AG04450 (cell line): ENCODE data around the gene LRMDA. TPM values are rescaled to one million over a fixed set of nuclear protein-coding genes. Genes with fewer than 3 reads are reported as not detected.

ENCODE experiments used
- CTCF ChIA-PET: fragments of 300-600, 350-600 bp; formaldehyde crosslinking; extraction: SDS; loops from one replicate; lab custom pipeline; 2022; ENCODE audit warnings: antibody characterized with exemption, inconsistent platforms; lab: Charles Lee
- POLR2A ChIA-PET: fragments of 350-600 bp; formaldehyde crosslinking; extraction: SDS; loops from one replicate; lab custom pipeline; 2021; ENCODE audit warnings: antibody characterized with exemption, inconsistent platforms; lab: Yijun Ruan, JAX
- DNase-seq: peaks from one replicate; pipeline ENCODE4 v3.0.0-alpha.2; 2011; ENCODE audit warnings: low read depth, low spot score
- H3K27ac ChIP-seq: one replicate; pipeline ENCODE4 v1.5.1; 2012; ENCODE audit warnings: low read depth, low read length, control low read depth
- H3K27me3 ChIP-seq: one replicate; pipeline ENCODE4 v1.6.0; 2012; ENCODE audit warnings: low read length; ENCODE audit not compliant: control insufficient read depth, insufficient read depth
- H3K4me3 ChIP-seq: 2 replicates; pipeline ENCODE4 v1.5.1; 2011; ENCODE audit warnings: mild to moderate bottlenecking, low read depth, low read length, control low read depth
- H3K9me3 ChIP-seq: 2 replicates; pipeline ENCODE4 v1.5.1; 2012; ENCODE audit warnings: low read length; ENCODE audit not compliant: control insufficient read depth, insufficient read depth
- polyA plus RNA-seq: library from polyadenylated mRNA; depleted of rRNA; stranded (reverse); fragments of >200 nt; gene quantifications from 2 replicates; pipeline ENCODE4 v1.2.3, GENCODE V29; 2011
- TF ChIP-seq, protein P1 (sequence below): IDR thresholded peaks from 2 replicates; pipeline ENCODE4 v1.5.1; 2011; ENCODE audit warnings: low read depth, low read length, control low read depth, inconsistent platforms

Gene LRMDA
- polyA plus RNA-seq, 1 experiment, result 0.12 TPM

DNA sequence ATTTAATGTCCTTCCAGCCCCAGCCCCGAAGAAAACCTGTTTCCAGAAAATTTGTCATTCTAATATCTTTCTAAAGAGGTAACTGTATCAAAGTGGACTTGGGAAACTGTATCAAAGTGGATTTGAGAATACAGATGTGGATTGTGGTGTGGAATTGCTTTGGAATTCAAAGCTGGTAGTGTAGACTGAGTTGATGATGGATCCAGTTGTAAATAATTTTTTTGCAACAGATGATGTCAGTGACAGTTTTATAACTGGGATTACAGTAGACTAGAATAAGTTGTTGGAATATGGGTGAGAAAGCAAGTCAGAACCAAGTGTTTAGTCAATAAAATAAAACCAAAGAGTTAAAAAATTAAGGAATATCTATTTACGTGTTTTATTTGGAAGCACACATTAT lies 202.1 kb downstream of the LRMDA start:
- no peaks in the 10 kb centered on the region for H3K9me3 ChIP-seq

DNA sequence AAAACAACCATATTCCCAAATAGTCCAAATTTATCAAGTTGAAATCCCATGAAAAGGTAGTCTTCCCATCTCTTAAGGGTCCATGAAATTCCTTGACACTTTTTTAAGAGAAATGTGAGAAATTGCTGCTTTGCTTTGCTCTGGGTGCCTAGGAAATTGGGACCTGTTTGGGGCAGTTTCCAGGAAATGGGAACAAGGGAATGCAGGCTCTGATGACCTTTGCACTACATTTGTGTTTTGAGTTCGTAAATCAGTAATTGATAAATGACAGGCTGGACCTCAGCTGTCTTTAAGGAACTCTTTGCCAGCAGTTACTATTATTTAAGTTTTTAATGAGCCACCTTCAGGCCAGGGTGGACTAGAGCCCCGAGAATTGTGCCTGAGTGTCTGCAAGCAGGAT lies 203.5 kb downstream of the LRMDA start:
- Histone ChIP-seq H3K27me3 (peaks cover 3% of the 10 kb centered on the region), H3K9me3 (no peaks in the 10 kb centered on the region), H3K27ac (no peak overlapping the region), H3K4me3 (no peak overlapping the region)
- TF ChIP-seq, protein P1, sequence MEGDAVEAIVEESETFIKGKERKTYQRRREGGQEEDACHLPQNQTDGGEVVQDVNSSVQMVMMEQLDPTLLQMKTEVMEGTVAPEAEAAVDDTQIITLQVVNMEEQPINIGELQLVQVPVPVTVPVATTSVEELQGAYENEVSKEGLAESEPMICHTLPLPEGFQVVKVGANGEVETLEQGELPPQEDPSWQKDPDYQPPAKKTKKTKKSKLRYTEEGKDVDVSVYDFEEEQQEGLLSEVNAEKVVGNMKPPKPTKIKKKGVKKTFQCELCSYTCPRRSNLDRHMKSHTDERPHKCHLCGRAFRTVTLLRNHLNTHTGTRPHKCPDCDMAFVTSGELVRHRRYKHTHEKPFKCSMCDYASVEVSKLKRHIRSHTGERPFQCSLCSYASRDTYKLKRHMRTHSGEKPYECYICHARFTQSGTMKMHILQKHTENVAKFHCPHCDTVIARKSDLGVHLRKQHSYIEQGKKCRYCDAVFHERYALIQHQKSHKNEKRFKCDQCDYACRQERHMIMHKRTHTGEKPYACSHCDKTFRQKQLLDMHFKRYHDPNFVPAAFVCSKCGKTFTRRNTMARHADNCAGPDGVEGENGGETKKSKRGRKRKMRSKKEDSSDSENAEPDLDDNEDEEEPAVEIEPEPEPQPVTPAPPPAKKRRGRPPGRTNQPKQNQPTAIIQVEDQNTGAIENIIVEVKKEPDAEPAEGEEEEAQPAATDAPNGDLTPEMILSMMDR, result no peak
- ChIA-PET POLR2A (no interaction called here), CTCF (no interaction called here)
- no peak for DNase-seq

More for the DNA sequence above, 202.1 kb downstream of the LRMDA start:
- ChIA-PET CTCF (no interaction called here), POLR2A (no interaction called here)
- Histone ChIP-seq H3K27ac (no peak overlapping the region), H3K4me3 (no peak overlapping the region), H3K27me3 (peaks cover 3% of the 10 kb centered on the region)
- TF ChIP-seq, protein P1, result no peak
- no peak for DNase-seq

DNA sequence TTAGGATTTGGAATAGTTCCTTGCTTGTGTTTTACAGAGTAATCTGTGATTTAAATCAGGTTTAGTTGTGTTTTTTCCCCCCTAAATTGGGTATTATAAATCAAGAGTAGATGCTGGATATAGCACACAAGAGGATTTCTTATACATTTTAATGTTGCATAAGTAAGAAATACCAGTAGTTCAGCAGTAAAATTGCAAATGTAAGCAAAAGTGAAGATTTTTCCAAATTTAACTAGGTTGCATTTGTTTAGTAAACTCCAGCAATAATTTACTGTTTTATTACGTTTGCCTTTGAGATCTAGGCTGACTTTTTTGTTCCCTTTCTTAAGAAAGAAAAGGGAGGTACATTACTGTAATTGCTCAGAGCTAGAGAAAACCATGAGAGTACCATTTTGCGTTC lies 207.3 kb downstream of the LRMDA start:
- DNase-seq, result no peak
- Histone ChIP-seq H3K4me3 (no peak overlapping the region), H3K27me3 (peaks cover 3% of the 10 kb centered on the region), H3K27ac (no peak overlapping the region), H3K9me3 (no peaks in the 10 kb centered on the region)
- TF ChIP-seq, protein P1, result no peak
- ChIA-PET POLR2A (no interaction called here), CTCF (no interaction called here)

- Histone ChIP-seq H3K27ac (no peak overlapping the region), H3K9me3 (no peaks in the 10 kb centered on the region), H3K27me3 (no peaks in the 10 kb centered on the region), H3K4me3 (no peak overlapping the region)
- DNase-seq, result no peak
- CTCF ChIA-PET, result no interaction called here
- POLR2A ChIA-PET, result no interaction called here
- TF ChIP-seq, protein P1, result no peak
Measured at GRCh38 chr10:75639736-75640135, 208.3 kb downstream of the LRMDA start.

- TF ChIP-seq, protein P1, result no peak
- Histone ChIP-seq H3K27ac (no peak overlapping the region), H3K9me3 (no peaks in the 10 kb centered on the region), H3K27me3 (no peaks in the 10 kb centered on the region), H3K4me3 (no peak overlapping the region)
- no peak for DNase-seq
- POLR2A ChIA-PET, result no interaction called here
- CTCF ChIA-PET, result no interaction called here
Measured at GRCh38 chr10:75640381-75640780, 209.0 kb downstream of the LRMDA start.
